GM12891 (cell line): ENCODE measurements around the gene CHPF.

ENCODE experiments used
- PAX5 ChIP-seq: IDR thresholded peaks from 2 replicates; pipeline ENCODE4 v1.6.1; 2011; ENCODE audit warnings: low read length, moderate library complexity, mild to moderate bottlenecking; ENCODE audit not compliant: insufficient read depth, severe bottlenecking
- POLR2A ChIP-seq: IDR thresholded peaks from 2 replicates; pipeline ENCODE4 v1.6.1; 2011; ENCODE audit warnings: low read depth, low read length, control low read depth
- POLR2AphosphoS5 ChIP-seq: IDR thresholded peaks from 2 replicates; pipeline ENCODE4 v1.6.1; 2011; ENCODE audit warnings: low read depth, low read length, control low read depth
- SPI1 ChIP-seq: IDR thresholded peaks from 2 replicates; pipeline ENCODE4 v1.6.1; 2011; ENCODE audit warnings: low read depth, low read length, control low read depth
- TAF1 ChIP-seq: IDR thresholded peaks from 2 replicates; pipeline ENCODE4 v1.6.1; 2011; ENCODE audit warnings: low read depth, low read length, control low read depth

DNA sequence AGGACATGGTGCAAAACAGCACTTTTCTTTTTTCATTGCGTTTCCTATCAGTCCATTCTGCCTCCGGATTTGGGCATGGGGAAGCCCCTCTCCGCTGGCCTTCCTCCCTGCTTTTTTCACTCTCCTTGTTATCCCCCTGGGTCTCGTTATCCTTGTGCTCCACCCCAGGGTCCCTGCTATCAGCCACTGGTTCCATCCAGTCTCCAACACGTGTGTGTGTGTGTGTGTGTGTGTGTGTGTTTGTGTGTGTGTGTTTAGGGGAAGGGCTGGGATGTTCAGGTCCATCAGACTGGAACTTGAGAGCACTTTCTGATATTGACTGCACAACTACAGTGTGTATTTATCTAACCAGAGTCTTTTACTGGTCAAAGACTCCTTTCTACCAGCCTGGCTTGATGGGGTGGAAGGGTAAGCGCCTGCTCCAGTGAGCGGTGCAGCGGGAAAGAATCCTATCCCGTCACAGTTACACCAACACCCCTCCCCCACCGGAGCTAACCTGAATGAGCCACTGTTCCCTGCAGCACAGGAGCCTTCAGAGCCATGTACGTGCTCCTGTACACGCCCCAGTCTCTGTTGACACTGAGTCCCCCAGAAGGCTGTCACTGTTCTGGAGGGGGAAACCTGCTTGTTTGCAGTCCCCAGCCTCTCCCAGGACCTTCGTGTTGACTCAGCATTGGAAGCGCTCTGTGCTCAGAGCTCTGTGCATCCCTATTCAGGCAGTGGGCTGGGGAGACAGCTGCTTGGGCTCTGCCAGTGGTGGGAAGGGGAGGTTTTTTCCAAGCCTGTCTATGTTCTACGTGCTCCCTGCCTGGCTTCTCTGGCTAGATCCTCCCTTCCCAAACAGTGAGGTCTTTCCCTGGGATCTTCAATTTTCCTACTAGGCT is 33.1 kb upstream of the CHPF start:
- TF ChIP-seq POLR2A, result no peak
- TF ChIP-seq POLR2AphosphoS5, result no peak
- TF ChIP-seq SPI1, result no peak
- TF ChIP-seq TAF1, result no peak
- TF ChIP-seq PAX5, result no peak
